Right hindlimb (tissue), 1 donor: ENCODE data around the gene RCC1.
"Not testable (repeated sequence)": the region's sequence is repeated elsewhere in the genome, so short reads cannot be mapped to it uniquely, and the experiment has no call there.

Experiments used
- DNase-seq: peaks from one replicate; pipeline ENCODE4 v3.0.0-alpha.2; 2018

Gene RCC1

GRCh38 chr1:28512058-28512611, 6.3 kb downstream of the RCC1 start:
- DNase-seq: no peak

- DNase-seq: not testable (repeated sequence)
Observed at GRCh38 chr1:28514445-28514933, 8.6 kb downstream of the RCC1 start.

- no peak for DNase-seq
Observed at GRCh38 chr1:28516518-28516956, 10.7 kb downstream of the RCC1 start.

GRCh38 chr1:28517649-28517999, 11.8 kb downstream of the RCC1 start:
- DNase-seq: no peak

GRCh38 chr1:28518000-28518744, 12.3 kb downstream of the RCC1 start:
- DNase-seq: peak; percentile 94

- no peak for DNase-seq
Observed at GRCh38 chr1:28518745-28519341, 13.0 kb downstream of the RCC1 start.

- no peak for DNase-seq
Observed at GRCh38 chr1:28519946-28520725, 14.3 kb downstream of the RCC1 start.

GRCh38 chr1:28520796-28521195, 15.0 kb downstream of the RCC1 start:
- DNase-seq: not testable (repeated sequence)

GRCh38 chr1:28521502-28522164, 15.8 kb downstream of the RCC1 start:
- DNase-seq: no peak

- DNase-seq: not testable (repeated sequence)
Observed at GRCh38 chr1:28522537-28522936, 16.7 kb downstream of the RCC1 start.

- not testable (repeated sequence) for DNase-seq
Observed at GRCh38 chr1:28525002-28525642, 19.3 kb downstream of the RCC1 start.

- no peak for DNase-seq
Observed at GRCh38 chr1:28526886-28527285, 21.0 kb downstream of the RCC1 start.

GRCh38 chr1:28530456-28530855, 24.6 kb downstream of the RCC1 start:
- DNase-seq: no peak

- DNase-seq: no peak
Observed at GRCh38 chr1:28534671-28535070, 28.8 kb downstream of the RCC1 start.

GRCh38 chr1:28535180-28535579, 29.3 kb downstream of the RCC1 start:
- DNase-seq: no peak

- peak; percentile 35 for DNase-seq
Observed at GRCh38 chr1:28537457-28538199, 31.8 kb downstream of the RCC1 start.

GRCh38 chr1:28538286-28538685, 32.4 kb downstream of the RCC1 start:
- DNase-seq: peak; percentile 13

- no peak for DNase-seq
Observed at GRCh38 chr1:28540651-28541050, 34.8 kb downstream of the RCC1 start.

- DNase-seq: not testable (repeated sequence)
Observed at GRCh38 chr1:28541414-28542015, 35.7 kb downstream of the RCC1 start.

GRCh38 chr1:28545246-28545628, 39.4 kb downstream of the RCC1 start:
- DNase-seq: no peak

GRCh38 chr1:28548318-28548717, 42.5 kb downstream of the RCC1 start:
- no peak for DNase-seq
